ENCODE results near the gene SNCA.

DNA sequence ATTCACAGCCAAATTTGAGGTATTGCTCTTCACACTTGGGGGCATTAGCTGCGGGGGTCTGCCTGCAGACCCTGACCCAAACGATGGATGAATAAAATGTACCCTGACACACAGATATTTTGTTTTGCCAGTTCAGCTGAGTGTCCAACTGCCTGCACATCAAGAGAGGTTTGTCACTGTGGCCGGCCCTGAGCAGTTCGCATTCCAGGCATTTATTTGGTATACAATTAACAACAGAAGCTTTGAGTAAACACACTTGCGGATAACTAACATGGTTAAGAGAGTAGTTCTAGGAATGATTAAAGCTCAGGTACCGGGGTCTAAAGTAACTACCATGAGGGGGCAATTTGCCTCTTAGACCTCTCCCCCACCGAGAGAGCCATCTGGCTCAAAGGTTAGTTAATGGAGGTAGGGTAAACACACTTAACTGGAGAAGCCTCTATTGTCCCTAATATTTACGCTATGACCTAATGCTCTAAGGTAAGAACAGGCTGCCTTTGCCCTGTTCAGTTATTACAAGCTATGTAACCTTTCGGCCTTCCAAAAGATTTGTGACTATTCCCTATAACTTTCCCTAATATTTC lies 162.0 kb downstream of the SNCA start:
- TF ChIP-seq, protein P1, sequence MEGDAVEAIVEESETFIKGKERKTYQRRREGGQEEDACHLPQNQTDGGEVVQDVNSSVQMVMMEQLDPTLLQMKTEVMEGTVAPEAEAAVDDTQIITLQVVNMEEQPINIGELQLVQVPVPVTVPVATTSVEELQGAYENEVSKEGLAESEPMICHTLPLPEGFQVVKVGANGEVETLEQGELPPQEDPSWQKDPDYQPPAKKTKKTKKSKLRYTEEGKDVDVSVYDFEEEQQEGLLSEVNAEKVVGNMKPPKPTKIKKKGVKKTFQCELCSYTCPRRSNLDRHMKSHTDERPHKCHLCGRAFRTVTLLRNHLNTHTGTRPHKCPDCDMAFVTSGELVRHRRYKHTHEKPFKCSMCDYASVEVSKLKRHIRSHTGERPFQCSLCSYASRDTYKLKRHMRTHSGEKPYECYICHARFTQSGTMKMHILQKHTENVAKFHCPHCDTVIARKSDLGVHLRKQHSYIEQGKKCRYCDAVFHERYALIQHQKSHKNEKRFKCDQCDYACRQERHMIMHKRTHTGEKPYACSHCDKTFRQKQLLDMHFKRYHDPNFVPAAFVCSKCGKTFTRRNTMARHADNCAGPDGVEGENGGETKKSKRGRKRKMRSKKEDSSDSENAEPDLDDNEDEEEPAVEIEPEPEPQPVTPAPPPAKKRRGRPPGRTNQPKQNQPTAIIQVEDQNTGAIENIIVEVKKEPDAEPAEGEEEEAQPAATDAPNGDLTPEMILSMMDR (IDR thresholded peaks at IDR 0.05) = no peak
- TF ChIP-seq POLR2A (IDR thresholded peaks at IDR 0.05) (no peak), POLR2AphosphoS5 (IDR thresholded peaks at IDR 0.05) (no peak), EP300 (IDR thresholded peaks at IDR 0.05) (no peak)

All from sigmoid colon (tissue), 4 donors.